ENCODE measurements around the gene CSK.
A peak's percentile ranks its signal among the peaks of the same experiment; 100 is the strongest.

CSK gene

DNA sequence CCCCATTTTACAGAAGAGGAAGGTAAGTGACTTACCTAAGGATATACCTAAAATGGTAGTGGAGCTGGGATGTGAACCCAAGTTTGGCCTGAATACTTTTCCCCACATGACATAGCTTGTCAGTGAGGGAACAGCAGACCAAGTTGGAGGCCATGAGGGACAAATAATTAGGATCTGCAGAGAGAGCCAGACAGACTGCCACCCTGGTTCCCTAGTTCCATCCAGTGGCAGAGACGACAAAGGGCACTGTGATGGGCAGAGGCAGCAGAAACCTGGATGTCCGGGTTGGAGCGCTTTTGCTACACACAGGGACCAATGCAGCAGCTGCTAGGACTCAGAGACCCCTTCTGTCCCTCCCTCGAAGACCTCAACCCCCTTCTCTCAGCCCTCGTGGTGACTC is 45.7 kb downstream of the CSK start:
- no peaks in the 10 kb centered on the region for H3K36me3 ChIP-seq (ENCODE audit: control insufficient read depth, insufficient read depth, low read length)
- H3K79me2 ChIP-seq, result no peaks in the 10 kb centered on the region
- TF ChIP-seq, protein P1, sequence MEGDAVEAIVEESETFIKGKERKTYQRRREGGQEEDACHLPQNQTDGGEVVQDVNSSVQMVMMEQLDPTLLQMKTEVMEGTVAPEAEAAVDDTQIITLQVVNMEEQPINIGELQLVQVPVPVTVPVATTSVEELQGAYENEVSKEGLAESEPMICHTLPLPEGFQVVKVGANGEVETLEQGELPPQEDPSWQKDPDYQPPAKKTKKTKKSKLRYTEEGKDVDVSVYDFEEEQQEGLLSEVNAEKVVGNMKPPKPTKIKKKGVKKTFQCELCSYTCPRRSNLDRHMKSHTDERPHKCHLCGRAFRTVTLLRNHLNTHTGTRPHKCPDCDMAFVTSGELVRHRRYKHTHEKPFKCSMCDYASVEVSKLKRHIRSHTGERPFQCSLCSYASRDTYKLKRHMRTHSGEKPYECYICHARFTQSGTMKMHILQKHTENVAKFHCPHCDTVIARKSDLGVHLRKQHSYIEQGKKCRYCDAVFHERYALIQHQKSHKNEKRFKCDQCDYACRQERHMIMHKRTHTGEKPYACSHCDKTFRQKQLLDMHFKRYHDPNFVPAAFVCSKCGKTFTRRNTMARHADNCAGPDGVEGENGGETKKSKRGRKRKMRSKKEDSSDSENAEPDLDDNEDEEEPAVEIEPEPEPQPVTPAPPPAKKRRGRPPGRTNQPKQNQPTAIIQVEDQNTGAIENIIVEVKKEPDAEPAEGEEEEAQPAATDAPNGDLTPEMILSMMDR (IDR thresholded peaks at IDR 0.05), result no peak
- H3K4me2 ChIP-seq (ENCODE audit: low read length), result no peak overlapping the region
- H2AFZ ChIP-seq, result no peak overlapping the region
- H3K9ac ChIP-seq, result no peak overlapping the region
- H3K4me1 ChIP-seq, result peaks cover 17% of the 10 kb centered on the region
- no peak overlapping the region for H3K27ac ChIP-seq
- no peak overlapping the region for H3K4me3 ChIP-seq (ENCODE audit: low read depth, low read length)
- H3K9me3 ChIP-seq (ENCODE audit: control insufficient read depth, low read length), result no peaks in the 10 kb centered on the region
- no peaks in the 10 kb centered on the region for H3K27me3 ChIP-seq (ENCODE audit: control insufficient read depth, insufficient read depth, low read length)

DNA sequence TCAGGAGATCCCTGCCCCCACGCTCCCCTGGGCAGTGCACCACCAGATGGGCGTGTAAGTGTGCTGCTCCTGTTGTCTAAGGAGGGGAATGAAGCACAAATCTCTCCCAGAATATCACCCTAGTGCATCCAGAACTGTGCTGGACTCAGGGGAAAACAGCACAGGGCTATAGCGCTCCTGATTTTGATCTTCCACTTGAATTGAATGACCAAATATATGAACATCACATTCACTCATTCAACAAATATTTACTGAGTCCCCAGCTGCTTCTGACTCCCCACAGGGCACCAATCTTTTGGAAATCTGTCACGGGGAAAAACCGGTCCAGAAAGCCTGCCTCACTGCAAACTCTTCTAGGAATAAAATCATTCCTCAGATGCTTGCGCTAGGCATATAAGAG is 47.0 kb downstream of the CSK start:
- TF ChIP-seq, protein P1 (IDR thresholded peaks at IDR 0.05), result no peak
- H3K79me2 ChIP-seq, result no peaks in the 10 kb centered on the region

DNA sequence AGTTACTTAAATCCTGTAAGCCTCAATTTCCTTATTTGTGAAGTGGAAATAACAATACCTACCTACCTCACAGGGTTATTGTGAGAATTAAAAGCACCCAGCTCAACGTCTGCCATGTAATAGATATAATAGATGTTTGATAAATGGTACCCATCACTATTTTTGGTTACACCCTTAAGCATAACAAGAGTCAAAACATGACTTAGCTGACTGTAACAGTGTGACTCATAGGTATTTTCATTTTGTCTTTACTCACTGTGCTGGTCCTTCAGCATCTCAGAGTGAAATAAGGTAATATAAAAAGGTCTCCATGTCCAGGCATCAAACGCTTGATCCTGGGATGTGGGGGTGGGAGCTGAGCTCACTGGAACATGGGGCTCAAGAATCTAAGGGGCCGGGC is 47.6 kb downstream of the CSK start:
- TF ChIP-seq, protein P1 (IDR thresholded peaks at IDR 0.05), result no peak
- H3K9ac ChIP-seq, result no peak overlapping the region
- H3K27me3 ChIP-seq (ENCODE audit: control insufficient read depth, insufficient read depth, low read length), result no peaks in the 10 kb centered on the region
- H3K79me2 ChIP-seq, result no peaks in the 10 kb centered on the region
- peaks cover 36% of the 10 kb centered on the region for H3K4me1 ChIP-seq
- H3K36me3 ChIP-seq (ENCODE audit: control insufficient read depth, insufficient read depth, low read length), result no peaks in the 10 kb centered on the region
- no peak overlapping the region for H3K4me3 ChIP-seq (ENCODE audit: low read depth, low read length)
- H3K9me3 ChIP-seq (ENCODE audit: control insufficient read depth, low read length), result no peaks in the 10 kb centered on the region
- H2AFZ ChIP-seq, result no peak overlapping the region
- no peak overlapping the region for H3K4me2 ChIP-seq (ENCODE audit: low read length)
- no peak overlapping the region for H3K27ac ChIP-seq

More for the DNA sequence above, 47.0 kb downstream of the CSK start:
- no peak overlapping the region for H3K4me2 ChIP-seq (ENCODE audit: low read length)
- H3K27ac ChIP-seq, result no peak overlapping the region
- H3K4me3 ChIP-seq (ENCODE audit: low read depth, low read length), result no peak overlapping the region
- no peak overlapping the region for H3K9ac ChIP-seq
- H3K27me3 ChIP-seq (ENCODE audit: control insufficient read depth, insufficient read depth, low read length), result no peaks in the 10 kb centered on the region
- no peaks in the 10 kb centered on the region for H3K9me3 ChIP-seq (ENCODE audit: control insufficient read depth, low read length)
- peaks cover 30% of the 10 kb centered on the region for H3K4me1 ChIP-seq
- no peak overlapping the region for H2AFZ ChIP-seq
- no peaks in the 10 kb centered on the region for H3K36me3 ChIP-seq (ENCODE audit: control insufficient read depth, insufficient read depth, low read length)

DNA sequence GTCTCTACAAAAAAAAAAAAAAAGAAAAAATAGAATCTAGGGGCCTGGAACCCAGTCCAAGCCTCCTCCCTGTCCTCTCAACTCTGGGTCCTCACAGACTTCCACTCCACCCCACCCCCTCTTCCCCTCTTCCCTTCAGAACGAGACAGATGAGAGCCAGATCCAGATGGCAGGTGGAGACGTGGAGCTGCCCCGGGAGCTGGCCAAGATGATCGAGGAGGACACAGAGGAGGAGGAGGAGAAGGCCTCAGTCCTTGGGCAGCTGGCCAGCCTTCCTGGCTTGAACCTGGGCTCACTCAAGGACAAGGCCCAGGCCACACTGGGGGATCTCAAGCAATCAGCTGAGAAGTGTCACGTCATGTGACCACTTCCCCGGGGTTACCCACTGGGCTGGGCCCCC is 48.1 kb downstream of the CSK start:
- Histone ChIP-seq H3K9ac (no peak overlapping the region), H3K36me3 (ENCODE audit: control insufficient read depth, insufficient read depth, low read length) (no peaks in the 10 kb centered on the region), H3K27ac (peak overlapping the region; percentile 98), H3K4me3 (ENCODE audit: low read depth, low read length) (no peak overlapping the region), H2AFZ (no peak overlapping the region), H3K27me3 (ENCODE audit: control insufficient read depth, insufficient read depth, low read length) (no peaks in the 10 kb centered on the region), H3K4me1 (peaks cover 37% of the 10 kb centered on the region), H3K4me2 (ENCODE audit: low read length) (no peak overlapping the region), H3K9me3 (ENCODE audit: control insufficient read depth, low read length) (no peaks in the 10 kb centered on the region), H3K79me2 (no peaks in the 10 kb centered on the region)
- TF ChIP-seq, protein P1 (IDR thresholded peaks at IDR 0.05), result no peak

DNA sequence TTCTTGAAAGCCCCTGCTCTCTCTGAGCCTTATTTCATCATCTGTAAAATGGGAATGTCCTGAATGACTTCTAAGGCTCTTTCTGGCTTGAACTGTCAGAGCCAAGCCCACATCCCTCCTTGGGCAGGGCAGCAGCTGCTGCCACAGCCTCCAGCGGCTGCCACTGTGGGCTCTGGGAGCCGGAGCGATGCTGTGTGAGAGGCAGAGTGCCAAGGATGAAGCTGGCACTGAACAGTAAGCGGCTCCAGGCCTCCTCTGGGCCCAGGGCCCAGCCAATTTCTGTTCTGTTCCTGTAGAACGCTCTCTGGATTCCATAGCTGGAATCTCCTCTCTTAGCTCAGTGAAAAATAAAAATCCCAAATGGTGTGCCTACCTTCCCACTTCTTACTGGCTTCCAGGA is 49.0 kb downstream of the CSK start:
- Histone ChIP-seq H3K79me2 (no peaks in the 10 kb centered on the region), H2AFZ (no peak overlapping the region), H3K27ac (peak overlapping the region; percentile 98), H3K9me3 (ENCODE audit: control insufficient read depth, low read length) (no peaks in the 10 kb centered on the region), H3K4me1 (peaks cover 37% of the 10 kb centered on the region), H3K4me3 (ENCODE audit: low read depth, low read length) (no peak overlapping the region), H3K27me3 (ENCODE audit: control insufficient read depth, insufficient read depth, low read length) (no peaks in the 10 kb centered on the region), H3K9ac (no peak overlapping the region), H3K36me3 (ENCODE audit: control insufficient read depth, insufficient read depth, low read length) (no peaks in the 10 kb centered on the region), H3K4me2 (ENCODE audit: low read length) (no peak overlapping the region)
- TF ChIP-seq, protein P1 (IDR thresholded peaks at IDR 0.05), result no peak

Data from parathyroid adenoma (tissue), 2 donors.